ENCODE measurements around the gene AKT2.

GRCh38 chr19:40237791-40238190 is 47.4 kb downstream of the AKT2 start:
- TF ChIP-seq CTCF (IDR thresholded peaks at IDR 0.05) (no peak), POLR2A (IDR thresholded peaks at IDR 0.05) (no peak)

Measured in body of pancreas (tissue), 4 donors.